Measurements from ENCODE around the gene RSRC1. TPM values are rescaled to one million over a fixed set of nuclear protein-coding genes. Genes with fewer than 3 reads are reported as not detected.

Gene RSRC1
- total and polyA plus RNA-seq, 4 experiments from 2014 or later, result 23.4 to 35.7 (median 33.7) TPM

- no peak for DNase-seq
- H3K4me3 Mint-ChIP-seq, result no peak overlapping the region
- no peaks in the 10 kb centered on the region for H3K36me3 Mint-ChIP-seq
- intact Hi-C loops (cut with micrococcal nuclease), result no loop called here
- Histone ChIP-seq H3K27me3 (ENCODE audit: insufficient read depth, low read length) (no peaks in the 10 kb centered on the region), H3K4me3 (ENCODE audit: low read length in 2 of 2) (no peak overlapping the region), H3K36me3 (ENCODE audit: insufficient read depth, low read length) (no peaks in the 10 kb centered on the region), H3K27ac (ENCODE audit: low read depth, low read length) (no peak overlapping the region), H3K4me1 (ENCODE audit: insufficient read depth, low read length) (no peaks in the 10 kb centered on the region), H3K9me3 (ENCODE audit: control insufficient read depth in 1 of 2, low read length in 2 of 2) (no peaks in the 10 kb centered on the region)
- no peaks in the 10 kb centered on the region for H3K9me3 Mint-ChIP-seq
- H3K27me3 Mint-ChIP-seq, result peaks cover 42 to 44% of the 10 kb centered on the region in 2 donors
- ChIA-PET POLR2A (ENCODE audit: partially characterized antibody) (no interaction called here), CTCF (ENCODE audit: partially characterized antibody) (no interaction called here)
- no peak overlapping the region for H3K27ac Mint-ChIP-seq
- no peaks in the 10 kb centered on the region for H3K4me1 Mint-ChIP-seq
Observed at GRCh38 chr3:158085931-158086330, 24.0 kb upstream of the RSRC1 start.

- H3K4me3 ChIP-seq (ENCODE audit: low read length in 2 of 2), result no peak overlapping the region
- no peaks in the 10 kb centered on the region for H3K36me3 ChIP-seq (ENCODE audit: insufficient read depth, low read length)
- DNase-seq, result no peak
- intact Hi-C loops (cut with micrococcal nuclease), result no loop called here
- H3K27ac ChIP-seq (ENCODE audit: low read depth, low read length), result no peak overlapping the region
- H3K9me3 ChIP-seq (ENCODE audit: control insufficient read depth in 1 of 2, low read length in 2 of 2), result no peaks in the 10 kb centered on the region
- H3K36me3 Mint-ChIP-seq, result no peaks in the 10 kb centered on the region
- H3K9me3 Mint-ChIP-seq, result no peaks in the 10 kb centered on the region
- H3K4me3 Mint-ChIP-seq, result no peak overlapping the region
- H3K4me1 Mint-ChIP-seq, result no peaks in the 10 kb centered on the region
- peaks cover under 1% of the 10 kb centered on the region for H3K27me3 ChIP-seq (ENCODE audit: insufficient read depth, low read length)
- H3K27ac Mint-ChIP-seq, result no peak overlapping the region
- POLR2A ChIA-PET (ENCODE audit: partially characterized antibody), result no interaction called here
- no peaks in the 10 kb centered on the region for H3K4me1 ChIP-seq (ENCODE audit: insufficient read depth, low read length)
- peaks cover 42 to 44% of the 10 kb centered on the region in 2 donors for H3K27me3 Mint-ChIP-seq
- CTCF ChIA-PET (ENCODE audit: partially characterized antibody), result no interaction called here
Observed at GRCh38 chr3:158086361-158086760, 23.5 kb upstream of the RSRC1 start.

- Mint-ChIP-seq H3K4me3 (no peak overlapping the region), H3K36me3 (no peaks in the 10 kb centered on the region), H3K27me3 (peaks cover 44 to 47% of the 10 kb centered on the region in 2 donors), H3K27ac (no peak overlapping the region), H3K4me1 (no peaks in the 10 kb centered on the region), H3K9me3 (no peaks in the 10 kb centered on the region)
- no peak for DNase-seq
- intact Hi-C loops (cut with micrococcal nuclease), result no loop called here
- H3K27me3 ChIP-seq (ENCODE audit: insufficient read depth, low read length), result peaks cover 4% of the 10 kb centered on the region
- ChIA-PET CTCF (ENCODE audit: partially characterized antibody) (no interaction called here), POLR2A (ENCODE audit: partially characterized antibody) (no interaction called here)
- no peaks in the 10 kb centered on the region for H3K36me3 ChIP-seq (ENCODE audit: insufficient read depth, low read length)
- H3K4me3 ChIP-seq (ENCODE audit: low read length in 2 of 2), result no peak overlapping the region
- no peaks in the 10 kb centered on the region for H3K4me1 ChIP-seq (ENCODE audit: insufficient read depth, low read length)
- H3K9me3 ChIP-seq (ENCODE audit: control insufficient read depth in 1 of 2, low read length in 2 of 2), result no peaks in the 10 kb centered on the region
- no peak overlapping the region for H3K27ac ChIP-seq (ENCODE audit: low read depth, low read length)
Observed at GRCh38 chr3:158086776-158087175, 23.1 kb upstream of the RSRC1 start.

- intact Hi-C loops (cut with micrococcal nuclease), result no loop called here
- POLR2A ChIA-PET (ENCODE audit: partially characterized antibody), result no interaction called here
Observed at GRCh38 chr3:158091531-158091930, 18.4 kb upstream of the RSRC1 start.

GRCh38 chr3:158093526-158093925, 16.4 kb upstream of the RSRC1 start:
- Mint-ChIP-seq H3K27me3 (peaks cover 59 to 68% of the 10 kb centered on the region in 2 donors), H3K9me3 (peaks cover 2 to 33% (median 19%) of the 10 kb centered on the region in 8 donors), H3K4me3 (no peak overlapping the region), H3K27ac (peak overlapping the region in 2 of 7 donors; percentile 59 to 77), H3K36me3 (peaks cover 0 to 7% of the 10 kb centered on the region in 2 donors), H3K4me1 (peaks cover 6 to 19% (median 11%) of the 10 kb centered on the region in 4 donors)
- Histone ChIP-seq H3K36me3 (ENCODE audit: insufficient read depth, low read length) (no peaks in the 10 kb centered on the region), H3K9me3 (ENCODE audit: control insufficient read depth in 1 of 2, low read length in 2 of 2) (no peaks in the 10 kb centered on the region), H3K4me3 (ENCODE audit: low read length in 2 of 2) (no peak overlapping the region), H3K27me3 (ENCODE audit: insufficient read depth, low read length) (peaks cover 31% of the 10 kb centered on the region), H3K27ac (ENCODE audit: low read depth, low read length) (no peak overlapping the region), H3K4me1 (ENCODE audit: insufficient read depth, low read length) (peaks cover 10% of the 10 kb centered on the region)
- intact Hi-C loops (cut with micrococcal nuclease), result no loop called here
- POLR2A ChIA-PET (ENCODE audit: partially characterized antibody), result no interaction called here
- CTCF ChIA-PET (ENCODE audit: partially characterized antibody), result no interaction called here
- DNase-seq, result no peak

More at GRCh38 chr3:158091531-158091930, 18.4 kb upstream of the RSRC1 start:
- Mint-ChIP-seq H3K4me3 (no peak overlapping the region), H3K4me1 (peaks cover 0 to 4% (median under 1%) of the 10 kb centered on the region in 4 donors), H3K27me3 (peaks cover 55 to 64% of the 10 kb centered on the region in 2 donors), H3K36me3 (peaks cover 0 to 2% of the 10 kb centered on the region in 2 donors), H3K9me3 (peaks cover 2 to 20% (median 10%) of the 10 kb centered on the region in 8 donors), H3K27ac (no peak overlapping the region)
- DNase-seq, result no peak
- Histone ChIP-seq H3K9me3 (ENCODE audit: control insufficient read depth in 1 of 2, low read length in 2 of 2) (no peaks in the 10 kb centered on the region), H3K27me3 (ENCODE audit: insufficient read depth, low read length) (peaks cover 21% of the 10 kb centered on the region), H3K36me3 (ENCODE audit: insufficient read depth, low read length) (no peaks in the 10 kb centered on the region), H3K4me3 (ENCODE audit: low read length in 2 of 2) (no peak overlapping the region), H3K27ac (ENCODE audit: low read depth, low read length) (no peak overlapping the region), H3K4me1 (ENCODE audit: insufficient read depth, low read length) (no peaks in the 10 kb centered on the region)
- CTCF ChIA-PET (ENCODE audit: partially characterized antibody), result no interaction called here

- ChIA-PET CTCF (ENCODE audit: partially characterized antibody) (interaction anchor here (0.8 kb wide), 1 partner anchor 14 kb away, joined by 3 read pairs; no protein-coding TSS in a partner anchor), POLR2A (ENCODE audit: partially characterized antibody) (interaction anchor here (1.1 kb wide), 1 partner anchor 11 kb away, joined by 7 read pairs; no protein-coding TSS in a partner anchor)
- H3K27me3 ChIP-seq (ENCODE audit: insufficient read depth, low read length), result peaks cover 40% of the 10 kb centered on the region
- Mint-ChIP-seq H3K27ac (peak overlapping the region in 3 of 7 donors; percentile 47 to 79 (median 79)), H3K9me3 (peaks cover 2 to 36% (median 20%) of the 10 kb centered on the region in 8 donors), H3K4me1 (peaks cover 6 to 25% (median 14%) of the 10 kb centered on the region in 4 donors), H3K27me3 (peaks cover 62 to 73% of the 10 kb centered on the region in 2 donors), H3K36me3 (peaks cover 0 to 7% of the 10 kb centered on the region in 2 donors), H3K4me3 (peak overlapping the region in 1 of 8 donors; percentile 22)
- DNase-seq, result peak in 1 of 5 donors; percentile 9
- H3K4me3 ChIP-seq (ENCODE audit: low read length in 2 of 2), result no peak overlapping the region
- no peak overlapping the region for H3K27ac ChIP-seq (ENCODE audit: low read depth, low read length)
- no peaks in the 10 kb centered on the region for H3K36me3 ChIP-seq (ENCODE audit: insufficient read depth, low read length)
- no peaks in the 10 kb centered on the region for H3K9me3 ChIP-seq (ENCODE audit: control insufficient read depth in 1 of 2, low read length in 2 of 2)
- H3K4me1 ChIP-seq (ENCODE audit: insufficient read depth, low read length), result peaks cover 12% of the 10 kb centered on the region
- intact Hi-C loops (cut with micrococcal nuclease), result no loop called here
Observed at GRCh38 chr3:158094235-158095110, 15.4 kb upstream of the RSRC1 start.

GRCh38 chr3:158095111-158095813, 14.6 kb upstream of the RSRC1 start:
- Histone ChIP-seq H3K36me3 (ENCODE audit: insufficient read depth, low read length) (no peaks in the 10 kb centered on the region), H3K4me3 (ENCODE audit: low read length in 2 of 2) (no peak overlapping the region), H3K27ac (ENCODE audit: low read depth, low read length) (no peak overlapping the region), H3K27me3 (ENCODE audit: insufficient read depth, low read length) (peaks cover 48% of the 10 kb centered on the region), H3K9me3 (ENCODE audit: control insufficient read depth in 1 of 2, low read length in 2 of 2) (no peaks in the 10 kb centered on the region), H3K4me1 (ENCODE audit: insufficient read depth, low read length) (peaks cover 12% of the 10 kb centered on the region)
- ChIA-PET CTCF (ENCODE audit: partially characterized antibody) (interaction anchor here (0.8 kb wide), 1 partner anchor 13 kb away, joined by 3 read pairs; no protein-coding TSS in a partner anchor), POLR2A (ENCODE audit: partially characterized antibody) (interaction anchor here (1.1 to 5.0 kb wide), 2 partner anchors 10 to 14 kb away, joined by 7 to 19 read pairs; partner anchors contain the start of gene RSRC1)
- peak in 2 of 5 donors; percentile 15 to 17 for DNase-seq
- Mint-ChIP-seq H3K4me1 (peaks cover 6 to 25% (median 14%) of the 10 kb centered on the region in 4 donors), H3K36me3 (peaks cover 0 to 7% of the 10 kb centered on the region in 2 donors), H3K27me3 (peaks cover 59 to 71% of the 10 kb centered on the region in 2 donors), H3K4me3 (peak overlapping the region in 4 of 8 donors; percentile 22 to 53 (median 27)), H3K9me3 (peaks cover 2 to 36% (median 21%) of the 10 kb centered on the region in 8 donors), H3K27ac (peak overlapping the region in 5 of 7 donors; percentile 57 to 87 (median 79))
- intact Hi-C loops (cut with micrococcal nuclease), result no loop called here

Data from CD4-positive, alpha-beta memory T cell (primary cell).